B cell (primary cell): Measurements from ENCODE around the gene SEMA4A.

Experiments used
- EZH2 ChIP-seq: IDR thresholded peaks from 2 replicates; pipeline ENCODE4 v1.6.1; 2012; ENCODE audit warnings: borderline replicate concordance, low read depth, mild to moderate bottlenecking, moderate library complexity, low read length; ENCODE audit not compliant: insufficient read depth, poor library complexity, severe bottlenecking
- TF ChIP-seq, protein P1 (sequence below): fragments of 200-600 bp; IDR thresholded peaks from one replicate; pipeline ENCODE4 v1.8.0; 2022; ENCODE audit warnings: antibody characterized with exemption, mild to moderate bottlenecking

DNA sequence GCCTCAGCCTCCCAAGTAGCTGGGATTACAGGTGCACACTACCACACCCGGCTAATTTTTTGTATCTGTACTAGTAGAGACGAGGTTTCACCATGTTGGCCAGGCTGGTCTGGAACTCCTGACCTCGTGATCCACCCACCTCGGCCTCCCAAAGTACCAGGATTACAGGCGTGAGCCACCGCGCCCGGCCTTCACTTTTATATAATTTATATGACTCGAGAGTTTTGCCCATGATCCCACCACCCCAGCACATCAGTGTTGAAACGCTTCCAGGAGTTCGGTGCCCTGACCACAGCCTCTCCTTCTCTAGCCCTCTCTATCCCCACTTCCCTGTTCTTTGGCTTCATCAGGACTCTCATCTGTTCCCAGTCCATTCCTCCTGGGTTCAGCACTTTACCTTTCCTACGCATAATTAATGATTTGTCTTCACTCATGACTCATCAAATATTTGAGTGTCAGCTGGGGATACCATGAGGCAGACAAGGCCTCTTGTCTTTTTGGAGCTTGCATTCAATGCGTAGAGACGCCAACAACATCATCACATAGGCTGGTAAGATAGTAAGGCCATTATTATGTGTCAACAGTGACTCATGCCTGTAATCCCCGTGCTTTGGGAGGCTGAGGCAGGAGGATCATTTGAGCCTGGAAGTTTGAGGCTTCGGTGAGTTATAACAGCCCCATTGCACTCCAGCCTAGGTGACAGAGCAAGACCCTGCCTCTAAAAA lies 60.8 kb downstream of the SEMA4A start:
- TF ChIP-seq, protein P1, sequence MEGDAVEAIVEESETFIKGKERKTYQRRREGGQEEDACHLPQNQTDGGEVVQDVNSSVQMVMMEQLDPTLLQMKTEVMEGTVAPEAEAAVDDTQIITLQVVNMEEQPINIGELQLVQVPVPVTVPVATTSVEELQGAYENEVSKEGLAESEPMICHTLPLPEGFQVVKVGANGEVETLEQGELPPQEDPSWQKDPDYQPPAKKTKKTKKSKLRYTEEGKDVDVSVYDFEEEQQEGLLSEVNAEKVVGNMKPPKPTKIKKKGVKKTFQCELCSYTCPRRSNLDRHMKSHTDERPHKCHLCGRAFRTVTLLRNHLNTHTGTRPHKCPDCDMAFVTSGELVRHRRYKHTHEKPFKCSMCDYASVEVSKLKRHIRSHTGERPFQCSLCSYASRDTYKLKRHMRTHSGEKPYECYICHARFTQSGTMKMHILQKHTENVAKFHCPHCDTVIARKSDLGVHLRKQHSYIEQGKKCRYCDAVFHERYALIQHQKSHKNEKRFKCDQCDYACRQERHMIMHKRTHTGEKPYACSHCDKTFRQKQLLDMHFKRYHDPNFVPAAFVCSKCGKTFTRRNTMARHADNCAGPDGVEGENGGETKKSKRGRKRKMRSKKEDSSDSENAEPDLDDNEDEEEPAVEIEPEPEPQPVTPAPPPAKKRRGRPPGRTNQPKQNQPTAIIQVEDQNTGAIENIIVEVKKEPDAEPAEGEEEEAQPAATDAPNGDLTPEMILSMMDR: no peak
- TF ChIP-seq EZH2: no peak
